Urinary bladder (tissue), 4 donors: ENCODE data around the gene GVQW3. TPM values are rescaled to one million over a fixed set of nuclear protein-coding genes. Genes with fewer than 3 reads are reported as not detected.
A peak's percentile ranks its signal among the peaks of the same experiment; 100 is the strongest.
"Not testable (repeated sequence)": the region's sequence is repeated elsewhere in the genome, so short reads cannot be mapped to it uniquely, and the experiment has no call there.

ENCODE experiments used
- DNase-seq: peaks from one replicate; pipeline ENCODE4 v3.0.0-alpha.2; 2015; ENCODE audit errors: extremely low spot score
- H3K27ac ChIP-seq: one replicate; pipeline ENCODE4 v1.5.1; 2013; ENCODE audit warnings: low read depth, mild to moderate bottlenecking, moderate library complexity
- H3K36me3 ChIP-seq: one replicate; pipeline ENCODE4 v1.6.1; 2013; ENCODE audit warnings: mild to moderate bottlenecking, moderate library complexity; ENCODE audit not compliant: insufficient read depth
- H3K4me1 ChIP-seq: one replicate; pipeline ENCODE4 v1.6.1; 2013; ENCODE audit warnings: mild to moderate bottlenecking, moderate library complexity; ENCODE audit not compliant: insufficient read depth
- H3K4me3 ChIP-seq: one replicate; pipeline ENCODE4 v1.5.1; 2013; ENCODE audit warnings: low read depth, low read length
- WGBS: extraction: QIAGEN DNeasy Blood & Tissue Kit; methylation state at CpG from one replicate; pipeline ENCODE4 v1.1.7; 2013; 5-methylcytosine and 5-hydroxymethylcytosine counted together
- polyA plus RNA-seq: library from polyadenylated mRNA; stranded (reverse); fragments of 200-250 nt; gene quantifications from one replicate; pipeline ENCODE4 v1.2.3, GENCODE V29; 2013
- total RNA-seq: library from RNA; depleted of rRNA; stranded (reverse); fragments of >200 nt; gene quantifications from one replicate; pipeline ENCODE4 v1.2.3, GENCODE V29; 2014
- donor health status: healthy with polysubstance abuse.
- donor health status: healthy.

GVQW3 gene
- total and polyA plus RNA-seq, 2 donors, result 1.7 to 6.1 TPM

- H3K4me1 ChIP-seq, result no peaks in the 10 kb centered on the region
- H3K36me3 ChIP-seq, result no peaks in the 10 kb centered on the region
- no peak for DNase-seq
- H3K4me3 ChIP-seq, result no peak overlapping the region
- WGBS, result 94% methylated on average over 3 of the region's 3 CpGs
- H3K27ac ChIP-seq, result no peak overlapping the region
Observed at GRCh38 chr11:76397383-76397782, 16.3 kb downstream of the GVQW3 start.

GRCh38 chr11:76400967-76401366 is 19.8 kb downstream of the GVQW3 start:
- H3K4me3 ChIP-seq, result no peak overlapping the region
- no peaks in the 10 kb centered on the region for H3K36me3 ChIP-seq
- H3K4me1 ChIP-seq, result no peaks in the 10 kb centered on the region
- H3K27ac ChIP-seq, result no peak overlapping the region
- DNase-seq, result no peak
- WGBS, result 92% methylated on average over 1 of the region's 1 CpG

GRCh38 chr11:76401484-76401883 is 20.4 kb downstream of the GVQW3 start:
- H3K4me1 ChIP-seq, H3K36me3 ChIP-seq, H3K27ac ChIP-seq, H3K4me3 ChIP-seq, DNase-seq: not testable (repeated sequence)
- WGBS, result 93% methylated on average over 8 of the region's 8 CpGs

GRCh38 chr11:76406359-76406758 is 25.2 kb downstream of the GVQW3 start:
- no peaks in the 10 kb centered on the region for H3K4me1 ChIP-seq
- no peak overlapping the region for H3K4me3 ChIP-seq
- no peaks in the 10 kb centered on the region for H3K36me3 ChIP-seq
- H3K27ac ChIP-seq, result no peak overlapping the region
- no peak for DNase-seq
- WGBS, result 92% methylated on average over 4 of the region's 4 CpGs

- H3K27ac ChIP-seq, result no peak overlapping the region
- no peaks in the 10 kb centered on the region for H3K36me3 ChIP-seq
- 59% methylated on average over 7 of the region's 7 CpGs for WGBS
- no peak overlapping the region for H3K4me3 ChIP-seq
- H3K4me1 ChIP-seq, result no peaks in the 10 kb centered on the region
- DNase-seq, result no peak
Observed at GRCh38 chr11:76408171-76408965, 27.2 kb downstream of the GVQW3 start.

- no peak overlapping the region for H3K27ac ChIP-seq
- no peaks in the 10 kb centered on the region for H3K36me3 ChIP-seq
- H3K4me1 ChIP-seq, result no peaks in the 10 kb centered on the region
- DNase-seq, result peak; percentile 8
- H3K4me3 ChIP-seq, result no peak overlapping the region
- WGBS, result 73% methylated on average over 10 of the region's 10 CpGs
Observed at GRCh38 chr11:76410851-76411357, 29.8 kb downstream of the GVQW3 start.

GRCh38 chr11:76415073-76415472 is 34.0 kb downstream of the GVQW3 start:
- Histone ChIP-seq H3K27ac (no peak overlapping the region), H3K36me3 (no peaks in the 10 kb centered on the region), H3K4me1 (no peaks in the 10 kb centered on the region), H3K4me3 (no peak overlapping the region)
- DNase-seq, result no peak

- Histone ChIP-seq H3K4me3 (no peak overlapping the region), H3K27ac (no peak overlapping the region), H3K36me3 (no peaks in the 10 kb centered on the region), H3K4me1 (no peaks in the 10 kb centered on the region)
- WGBS, result 54% methylated on average over 3 of the region's 3 CpGs
- DNase-seq, result no peak
Observed at GRCh38 chr11:76419896-76420295, 38.8 kb downstream of the GVQW3 start.

GRCh38 chr11:76424379-76424778 is 43.3 kb downstream of the GVQW3 start:
- no peak for DNase-seq
- Histone ChIP-seq H3K27ac (no peak overlapping the region), H3K36me3 (no peaks in the 10 kb centered on the region), H3K4me1 (no peaks in the 10 kb centered on the region), H3K4me3 (no peak overlapping the region)
- WGBS, result 74% methylated on average over 3 of the region's 3 CpGs

- DNase-seq, result no peak
- H3K4me1 ChIP-seq, result no peaks in the 10 kb centered on the region
- no peak overlapping the region for H3K27ac ChIP-seq
- H3K36me3 ChIP-seq, result no peaks in the 10 kb centered on the region
- H3K4me3 ChIP-seq, result no peak overlapping the region
- WGBS, result 75% methylated on average over 2 of the region's 2 CpGs
Observed at GRCh38 chr11:76424891-76425290, 43.8 kb downstream of the GVQW3 start.

- Histone ChIP-seq H3K4me3 (no peak overlapping the region), H3K4me1 (no peaks in the 10 kb centered on the region)
Observed at GRCh38 chr11:76426660-76427059, 45.5 kb downstream of the GVQW3 start.

GRCh38 chr11:76436020-76436419 is 54.9 kb downstream of the GVQW3 start:
- Histone ChIP-seq H3K4me1 (no peaks in the 10 kb centered on the region), H3K27ac (no peak overlapping the region), H3K36me3 (no peaks in the 10 kb centered on the region), H3K4me3 (no peak overlapping the region)
- WGBS, result 85% methylated on average over 1 of the region's 1 CpG
- DNase-seq, result no peak

More at GRCh38 chr11:76426660-76427059, 45.5 kb downstream of the GVQW3 start:
- H3K36me3 ChIP-seq, result no peaks in the 10 kb centered on the region
- H3K27ac ChIP-seq, result no peak overlapping the region
- no peak for DNase-seq

- DNase-seq, result no peak
Observed at GRCh38 chr11:76443268-76443980, 62.3 kb downstream of the GVQW3 start.

GRCh38 chr11:76444065-76444383 is 62.9 kb downstream of the GVQW3 start:
- Histone ChIP-seq H3K4me3 (peak overlapping the region; percentile 63), H3K27ac (peak overlapping the region; percentile 72), H3K36me3 (no peaks in the 10 kb centered on the region), H3K4me1 (no peaks in the 10 kb centered on the region)
- DNase-seq, result peak; percentile 21
- under 1% methylated on average over 10 of the region's 10 CpGs for WGBS

More at GRCh38 chr11:76443268-76443980, 62.3 kb downstream of the GVQW3 start:
- peak overlapping the region; percentile 63 for H3K4me3 ChIP-seq
- no peaks in the 10 kb centered on the region for H3K36me3 ChIP-seq
- H3K4me1 ChIP-seq, result no peaks in the 10 kb centered on the region
- 38% methylated on average over 10 of the region's 10 CpGs for WGBS
- H3K27ac ChIP-seq, result peak overlapping the region; percentile 72
